GM19328 (cell line): Measurements from ENCODE around the gene RFWD3.
A peak's percentile ranks its signal among the peaks of the same experiment; 100 is the strongest.
"Not testable (repeated sequence)": the region's sequence is repeated elsewhere in the genome, so short reads cannot be mapped to it uniquely, and the experiment has no call there.

Experiments used
- ATAC-seq: cut with Tn5 transposase; IDR thresholded peaks from one replicate; pipeline ENCODE4 v1.9.1; 2021; ENCODE audit warnings: mild to moderate bottlenecking, moderate library complexity; ENCODE audit not compliant: unreplicated experiment

The RFWD3 gene

DNA sequence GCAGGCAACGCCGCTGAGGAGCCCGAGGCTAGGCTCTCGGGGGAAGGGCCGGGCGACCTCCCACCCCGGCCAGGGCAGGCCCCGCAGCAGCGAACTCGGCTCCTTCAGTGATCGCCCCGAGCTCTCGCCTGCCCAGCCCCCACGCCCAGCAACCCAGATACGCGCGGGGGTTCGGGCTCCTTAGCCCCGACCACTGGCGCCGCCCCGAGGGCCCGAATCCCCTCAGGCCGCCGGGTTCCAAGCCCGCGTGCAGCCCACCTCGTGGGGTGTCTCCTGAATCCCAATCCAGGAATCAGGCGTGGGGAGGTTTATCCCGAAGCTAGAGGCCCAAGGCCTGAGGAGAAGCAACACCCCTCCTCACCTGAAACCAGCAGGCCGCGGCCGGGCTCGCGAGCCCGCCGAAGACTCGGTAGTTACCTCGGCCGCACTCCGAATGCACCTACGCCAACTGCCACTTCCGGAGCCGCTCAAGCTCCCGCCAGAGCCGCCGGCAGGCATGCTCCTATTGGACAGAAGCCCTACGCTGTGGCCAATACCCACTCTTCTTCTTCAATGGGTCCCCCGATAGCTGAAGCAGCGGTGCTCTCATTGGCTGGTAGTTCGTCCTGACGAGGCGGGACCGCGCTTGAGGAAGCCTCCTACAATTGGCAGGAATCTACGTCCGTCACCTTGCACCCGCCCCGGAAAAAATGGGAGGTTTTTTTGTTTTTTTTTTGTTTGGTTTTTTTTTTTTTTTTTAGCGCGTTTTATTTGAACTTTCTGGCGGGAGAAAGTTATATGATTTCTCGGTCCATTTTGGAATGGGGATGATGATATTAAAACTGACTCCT lies at the start of gene RFWD3:
RFWD3 (minus strand) TSS at position 453 of the 830 bp plus-strand sequence. CDS start 5,428 bp downstream, outside the sequence.
- peak; percentile 100 for ATAC-seq

GRCh38 chr16:74716355-74716754 lies 49.7 kb upstream of the RFWD3 start:
- ATAC-seq: no peak

GRCh38 chr16:74713876-74714275 lies 47.2 kb upstream of the RFWD3 start:
- ATAC-seq: no peak

GRCh38 chr16:74713325-74713724 lies 46.6 kb upstream of the RFWD3 start:
- ATAC-seq: no peak

- no peak for ATAC-seq
Measured at GRCh38 chr16:74711938-74712337, 45.3 kb upstream of the RFWD3 start.

- no peak for ATAC-seq
Measured at GRCh38 chr16:74710401-74710800, 43.7 kb upstream of the RFWD3 start.

DNA sequence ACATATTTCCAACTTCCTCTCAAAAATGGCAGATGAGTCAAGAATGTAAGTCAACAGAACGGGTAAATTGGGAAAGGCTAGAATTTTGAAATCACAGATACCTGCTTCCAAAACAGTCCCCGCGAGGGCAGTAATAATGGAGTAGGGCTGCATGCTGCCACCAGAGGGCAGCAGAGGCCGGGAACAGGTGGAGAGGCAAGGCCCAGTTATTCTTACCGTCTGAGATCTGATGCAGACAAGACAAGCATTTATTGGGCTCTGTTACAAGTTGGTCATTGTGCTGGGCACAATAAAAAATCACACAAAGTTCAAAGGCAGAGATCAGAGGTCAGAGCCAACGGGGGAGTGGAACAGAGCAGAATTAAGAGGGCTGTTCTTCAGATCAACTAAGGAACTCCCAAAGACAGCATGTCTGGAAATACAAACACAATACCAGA lies 42.8 kb upstream of the RFWD3 start:
- ATAC-seq: no peak

DNA sequence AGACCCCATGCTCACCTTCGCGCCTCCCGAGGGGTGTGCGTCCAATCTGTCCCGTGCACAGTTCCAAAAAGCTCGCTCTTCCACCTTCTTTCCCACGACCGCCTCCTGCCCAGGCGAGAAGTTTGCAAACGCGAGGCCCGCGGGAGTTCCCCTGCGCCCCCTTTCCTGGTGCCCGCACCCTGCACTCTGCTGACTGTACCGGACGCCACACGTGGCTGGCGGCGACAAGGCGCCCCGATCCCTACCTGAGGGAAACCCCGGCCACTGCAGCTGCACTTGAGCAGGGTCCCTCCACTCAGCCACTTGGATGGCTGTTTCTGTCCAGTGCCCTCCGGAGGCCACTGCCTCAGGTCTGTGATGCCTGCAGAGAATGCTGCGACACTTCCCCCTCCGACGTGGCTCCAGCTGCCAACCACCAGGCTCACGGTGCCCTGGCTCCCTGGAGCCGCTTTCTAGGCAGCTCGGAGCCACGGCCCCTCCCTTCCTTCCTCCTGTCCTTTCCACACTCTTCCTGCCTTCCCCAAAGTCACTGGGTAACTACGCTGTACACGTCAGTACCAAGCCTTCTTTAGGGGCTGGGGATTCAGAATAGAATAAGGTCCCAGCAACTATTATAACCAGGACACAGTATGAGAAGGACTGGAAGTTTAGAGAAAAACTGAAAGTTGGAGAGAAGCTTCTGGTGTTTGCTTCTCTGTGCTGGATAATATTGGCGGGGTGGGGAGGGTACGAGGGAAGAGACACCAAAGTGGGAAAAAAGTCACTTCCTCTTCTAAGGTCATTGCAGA lies 34.0 kb upstream of the RFWD3 start, which contains the start of gene MLKL:
MLKL (minus strand) TSS at position 425 of the 788 bp plus-strand sequence. CDS start 5,105 bp downstream, outside the sequence.
- ATAC-seq: no peak

DNA sequence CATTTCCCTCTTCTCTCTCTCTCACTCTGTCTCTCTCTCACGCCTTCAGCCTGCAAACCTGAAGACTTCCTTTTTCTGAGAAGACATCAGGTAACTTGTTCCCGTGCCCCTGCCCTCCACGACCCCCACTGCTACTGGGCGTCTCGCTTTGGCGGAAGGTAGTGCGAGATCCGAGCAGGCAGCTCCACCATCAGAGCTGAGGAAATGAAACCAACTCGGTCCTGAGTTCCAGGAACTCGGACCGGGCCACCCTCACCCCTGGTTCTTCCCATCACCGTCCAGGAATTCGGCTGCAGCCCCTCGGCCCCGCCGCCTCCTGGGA lies 33.4 kb upstream of the RFWD3 start:
- ATAC-seq: no peak

GRCh38 chr16:74699666-74700065 lies 33.0 kb upstream of the RFWD3 start:
- no peak for ATAC-seq

DNA sequence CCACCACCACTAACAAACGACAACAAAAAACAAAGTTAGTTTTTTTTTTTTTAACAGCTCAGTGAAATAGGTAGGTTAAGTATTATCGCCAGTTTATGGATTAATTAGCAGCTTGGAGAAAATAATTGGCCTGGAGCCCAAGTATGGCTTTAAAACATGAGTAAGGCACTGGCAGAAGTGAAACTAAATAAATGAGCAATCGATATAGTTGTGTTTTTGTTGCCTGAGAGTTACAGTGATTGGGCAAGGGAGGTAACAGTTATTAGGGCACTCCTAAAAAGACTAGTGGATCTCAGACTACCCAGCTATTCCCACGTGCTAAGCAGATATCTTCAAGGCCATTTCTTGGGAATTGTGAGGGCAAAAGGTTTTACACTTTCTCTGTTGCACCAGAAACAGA lies 31.5 kb upstream of the RFWD3 start:
- no peak for ATAC-seq

GRCh38 chr16:74695450-74696422 lies 29.1 kb upstream of the RFWD3 start:
- peak; percentile 80 for ATAC-seq

DNA sequence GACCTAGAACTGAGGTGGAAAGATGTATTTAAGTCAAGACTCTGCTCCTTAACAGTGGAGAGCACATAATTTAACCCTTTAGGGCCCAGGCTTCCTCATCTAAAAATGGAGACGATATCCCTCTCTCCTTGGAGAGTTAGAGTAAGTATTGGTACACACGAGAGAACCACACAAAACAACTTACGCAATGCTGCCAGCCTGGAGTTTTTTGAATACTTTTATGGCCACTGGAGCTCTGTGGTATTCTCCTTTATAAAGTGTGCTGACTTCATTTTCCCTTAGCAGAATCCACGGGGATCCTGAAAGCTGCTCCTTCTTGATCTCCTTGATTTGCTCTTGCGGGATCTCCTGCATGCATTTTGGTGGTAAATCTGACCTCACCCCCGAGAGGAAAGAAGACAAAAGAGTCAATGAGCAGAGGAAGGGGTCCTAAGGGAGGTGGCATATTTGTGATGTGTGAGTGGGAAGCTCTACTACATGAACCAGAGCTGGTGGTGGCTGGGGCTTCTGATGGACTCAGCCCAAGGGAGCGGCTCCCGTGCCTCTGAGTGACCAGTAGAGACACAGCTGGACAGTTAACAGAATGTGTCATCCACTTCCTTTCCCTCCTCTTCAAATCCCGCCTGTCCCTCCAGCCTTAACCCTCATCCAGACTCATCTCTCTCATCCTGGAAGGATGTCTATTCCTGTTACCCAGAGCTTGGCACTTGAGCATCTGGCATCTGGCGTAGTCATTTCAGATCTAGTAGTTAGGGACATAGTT lies 24.6 kb upstream of the RFWD3 start:
- ATAC-seq: no peak

DNA sequence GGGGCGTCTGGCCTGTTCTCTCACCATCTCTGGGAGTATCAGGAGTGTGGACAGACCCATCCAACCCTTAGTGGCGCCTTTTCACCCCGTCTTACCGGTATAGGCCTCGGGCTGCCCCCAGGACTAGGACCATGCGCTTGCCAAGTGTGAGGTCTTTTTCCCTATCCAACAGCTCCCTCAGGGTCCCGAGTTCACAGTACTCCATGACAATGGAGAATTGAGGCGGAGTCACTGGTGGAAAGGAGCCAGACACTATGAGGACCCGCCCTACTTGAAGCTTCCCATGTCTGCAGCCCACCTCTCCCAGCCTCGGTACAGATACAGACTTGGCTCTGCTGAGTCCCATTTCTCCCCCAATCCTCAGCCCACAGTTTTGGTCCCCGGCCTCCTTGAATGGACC lies 15.9 kb upstream of the RFWD3 start:
- ATAC-seq: no peak

GRCh38 chr16:74680681-74681080 lies 14.0 kb upstream of the RFWD3 start:
- ATAC-seq: no peak

DNA sequence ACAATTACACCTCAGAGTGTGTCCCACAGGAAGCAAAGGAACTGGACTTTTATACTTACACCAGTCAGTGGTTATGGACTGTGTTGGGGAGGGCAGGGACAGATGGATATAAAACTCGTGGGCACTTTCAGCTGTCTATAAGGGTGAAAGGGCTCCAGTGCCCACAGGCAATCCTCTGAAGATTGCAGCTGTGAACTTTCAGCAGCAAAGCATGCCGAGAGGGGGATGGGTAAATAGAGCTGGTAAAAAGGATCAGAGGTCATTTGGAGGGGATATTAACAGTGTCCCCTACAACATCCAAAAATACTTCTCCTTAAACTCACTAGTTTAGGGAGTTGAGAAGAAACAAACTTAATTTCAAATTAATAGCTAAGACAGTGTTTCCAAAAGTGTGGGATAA lies 13.3 kb upstream of the RFWD3 start:
- no peak for ATAC-seq

DNA sequence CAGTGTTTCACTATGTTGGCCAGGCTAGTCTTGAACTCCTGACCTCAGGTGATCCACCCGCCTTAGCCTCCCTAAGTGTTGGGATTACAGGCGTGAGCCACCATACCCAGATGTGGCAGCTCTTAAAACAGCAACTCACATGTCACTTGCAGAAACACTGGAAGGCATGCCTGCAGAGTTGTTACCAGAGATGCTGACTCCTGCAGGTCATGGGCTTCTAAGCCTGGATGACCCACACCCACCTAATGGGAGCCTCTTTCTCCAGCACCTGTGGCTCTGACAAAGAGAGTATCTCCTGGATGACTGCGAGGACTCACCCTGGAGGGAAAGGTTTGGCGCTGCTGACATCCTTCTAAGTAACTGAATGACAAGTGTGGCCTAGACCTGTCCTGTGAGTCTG lies 11.2 kb upstream of the RFWD3 start:
- no peak for ATAC-seq

DNA sequence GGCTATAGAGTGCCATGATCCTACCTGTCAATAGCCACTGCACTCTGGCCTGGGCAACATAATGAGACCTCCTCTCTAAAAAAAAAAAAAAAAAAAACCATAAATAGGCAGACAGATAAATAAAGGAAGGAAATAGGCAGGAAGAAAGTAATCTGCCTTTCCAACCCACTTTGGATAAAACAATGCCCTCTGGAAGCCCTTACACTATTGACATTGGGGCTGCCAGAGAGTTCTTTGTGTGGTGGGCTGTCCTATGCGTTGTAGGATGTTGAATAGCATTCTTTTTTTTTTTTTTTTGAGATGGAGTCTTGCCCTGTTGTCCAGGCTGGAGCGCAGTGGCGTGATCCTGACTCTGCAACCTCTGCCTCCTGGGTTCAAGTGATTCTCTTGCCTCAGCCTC lies 7.2 kb upstream of the RFWD3 start:
- ATAC-seq: no peak

GRCh38 chr16:74668877-74669276 lies 2.2 kb upstream of the RFWD3 start:
- ATAC-seq: not testable (repeated sequence)

DNA sequence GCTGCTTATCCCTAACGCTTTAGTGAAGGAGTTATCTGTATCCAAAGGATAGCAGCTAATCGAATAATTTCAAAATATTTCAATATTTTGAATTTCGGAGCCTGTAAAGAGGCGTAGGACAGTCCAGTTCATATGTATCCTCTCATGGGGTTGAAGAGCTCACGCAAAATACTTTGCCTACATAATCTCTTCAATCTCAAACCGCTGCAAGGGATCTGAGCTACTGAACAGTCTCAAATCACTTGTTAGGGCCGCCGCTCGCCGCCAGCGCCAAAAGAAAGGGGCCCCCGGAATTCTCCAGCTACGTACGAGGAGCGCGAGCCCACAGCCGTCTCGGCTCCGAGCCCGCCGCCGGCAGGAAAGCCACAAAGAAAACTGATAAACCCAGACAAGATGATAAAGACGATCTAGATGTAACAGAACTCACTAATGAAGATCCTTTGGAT lies 601 bp upstream of the RFWD3 start:
- ATAC-seq: no peak
